Fibroblast of the aortic adventitia (primary cell): ENCODE results near the gene MCAT. TPM values are rescaled to one million over a fixed set of nuclear protein-coding genes. Genes with fewer than 3 reads are reported as not detected.

Source experiments
- DNase-seq: peaks from one replicate; pipeline ENCODE4 v3.0.0-alpha.2; 2010; ENCODE audit warnings: low read depth
- H3K4me3 ChIP-seq: 2 replicates; pipeline ENCODE4 v1.5.1; 2011; ENCODE audit warnings: low read depth, mild to moderate bottlenecking, control low read depth, low read length, moderate library complexity
- CTCF ChIP-seq: IDR thresholded peaks from 2 replicates; pipeline ENCODE4 v1.5.1; 2011; ENCODE audit warnings: mild to moderate bottlenecking, low read length, control low read depth, inconsistent platforms; ENCODE audit not compliant: insufficient read depth
- total RNA-seq: library from RNA; depleted of rRNA; stranded (reverse); fragments of >200 nt; gene quantifications from 2 replicates; pipeline ENCODE4 v1.2.3, GENCODE V29; 2012; ENCODE audit warnings: low replicate concordance

Gene MCAT
- total RNA-seq, 1 donor, result 12.2 TPM

- no peak for TF ChIP-seq CTCF
- H3K4me3 ChIP-seq, result no peak overlapping the region
- DNase-seq, result no peak
Measured at GRCh38 chr22:43173566-43173965, 30.4 kb upstream of the MCAT start.

- no peak for TF ChIP-seq CTCF
- no peak overlapping the region for H3K4me3 ChIP-seq
- no peak for DNase-seq
Measured at GRCh38 chr22:43172191-43172590, 29.0 kb upstream of the MCAT start.

GRCh38 chr22:43171607-43172006 is 28.4 kb upstream of the MCAT start:
- no peak for TF ChIP-seq CTCF
- H3K4me3 ChIP-seq, result no peak overlapping the region
- no peak for DNase-seq

GRCh38 chr22:43171019-43171491 is 27.9 kb upstream of the MCAT start:
- no peak overlapping the region for H3K4me3 ChIP-seq
- TF ChIP-seq CTCF, result no peak
- no peak for DNase-seq

- DNase-seq, result no peak
- no peak for TF ChIP-seq CTCF
- H3K4me3 ChIP-seq, result no peak overlapping the region
Measured at GRCh38 chr22:43170131-43170480, 26.9 kb upstream of the MCAT start.

GRCh38 chr22:43169310-43170130 is 26.3 kb upstream of the MCAT start:
- no peak for DNase-seq
- no peak overlapping the region for H3K4me3 ChIP-seq
- TF ChIP-seq CTCF, result no peak
